K562 (cell line): ENCODE data around the gene SLC6A6. TPM values are rescaled to one million over a fixed set of nuclear protein-coding genes. Genes with fewer than 3 reads are reported as not detected.

Source experiments
- CBX5 ChIP-seq: IDR thresholded peaks from 2 replicates; pipeline ENCODE4 v1.6.1; 2014; ENCODE audit warnings: low read depth, borderline replicate concordance
- CEBPG ChIP-seq, 3 experiments: fragments of 200-800 bp in 1 of 3; sonication (Bioruptor generic) in 1 of 3; sonication (generic) in 1 of 3; formaldehyde crosslinking in 1 of 3; IDR thresholded peaks in 2 of 3; conservative IDR thresholded peaks in 1 of 3; 2 replicates each; pipeline versions ENCODE4 v1.6.1 to v1.8.0; 2016 to 2022; ENCODE audit warnings: missing compliant biosample characterization in 2 of 3, missing genetic modification characterization in 2 of 3, mild to moderate bottlenecking in 1 of 3, missing genetic modification reagents in 1 of 3
- RFX1 ChIP-seq: fragments of 450-650 bp; IDR thresholded peaks from 2 replicates; pipeline ENCODE4 v1.6.1; 2016; ENCODE audit warnings: mild to moderate bottlenecking, moderate library complexity
- SMAD4 ChIP-seq: fragments of 250-450 bp; sonication (Bioruptor Pico); conservative IDR thresholded peaks from 2 replicates; pipeline ENCODE4 v1.8.0; 2021; ENCODE audit warnings: inconsistent platforms, mild to moderate bottlenecking, moderate library complexity
- SMARCA5 ChIP-seq: fragments of 450-650 bp; IDR thresholded peaks from 2 replicates; pipeline ENCODE4 v1.6.1; 2016
- ZNF407 ChIP-seq: fragments of 450-650 bp; IDR thresholded peaks from 2 replicates; pipeline ENCODE4 v1.6.1; 2016; ENCODE audit warnings: low read depth
- ZNF644 ChIP-seq: fragments of 200-800 bp; sonication (Bioruptor generic); IDR thresholded peaks from 2 replicates; pipeline ENCODE4 v1.6.1; 2016; ENCODE audit warnings: low read depth, missing genetic modification characterization, missing compliant biosample characterization
- polyA plus RNA-seq, 8 experiments: library from polyadenylated mRNA; depleted of rRNA in 4 of 8; stranded (reverse) in 5 of 8; unstranded in 3 of 8; fragments of >200 nt; fragmentation: Nextera tagmentation in 2 of 8; fragmentation: Illumina TruSeq in 1 of 8; extraction: Ambion mirVana in 2 of 8; extraction: Trizol in 1 of 8; gene quantifications; 2 replicates each; pipeline versions ENCODE4 v1.2.1 to v1.2.3, GENCODE V29; 2011 to 2014; ENCODE audit warnings: inconsistent platforms in 1 of 8, missing spikeins in 1 of 8
- total RNA-seq, 7 experiments: library from RNA; depleted of rRNA in 6 of 7; stranded (reverse); fragments of >200 nt in 6 of 7; fragmentation: Illumina TruSeq in 2 of 7; extraction: Trizol in 2 of 7; gene quantifications; 2 replicates each; pipeline versions ENCODE4 v1.2.1 to v1.2.3, GENCODE V29; 2011 to 2021; ENCODE audit warnings: low replicate concordance in 1 of 7
- TF ChIP-seq, protein P1 (sequence below): fragments of 250-450 bp; sonication (Bioruptor Pico); IDR thresholded peaks from 2 replicates; pipeline ENCODE4 v1.5.0; 2021
- TF ChIP-seq, protein P2 (sequence below), 2 experiments: fragments of 450-650 bp in 1 of 2; sonication (generic) in 1 of 2; formaldehyde crosslinking in 1 of 2; IDR thresholded peaks in 1 of 2; conservative IDR thresholded peaks in 1 of 2; 2 replicates each; pipeline versions ENCODE4 v1.6.1 to v1.8.1; 2016 to 2023; ENCODE audit warnings: mild to moderate bottlenecking in 2 of 2, moderate library complexity in 2 of 2, inconsistent platforms in 1 of 2, missing genetic modification reagents in 1 of 2

Gene SLC6A6
- total and polyA plus RNA-seq, 9 of the 15 experiments (the other 6 are each of a cell fraction or from before 2014, with no cell fraction given): 12.3 to 203 (median 93.2) TPM

GRCh38 chr3:14366248-14366647, 36.2 kb upstream of the SLC6A6 start (continued):
- TF ChIP-seq ZNF407 (no peak), CEBPG (CRISPR knock-in tag; IDR thresholded peaks at IDR 0.05) (no peak), CEBPG (tag; conservative IDR thresholded peaks at IDR 0.05 in 1 of 2, IDR thresholded peaks at IDR 0.05 in 1 of 2) (no peak), SMARCA5 (peak; percentile 71; the same call in 1 of the 2 replicates), CBX5 (no peak), RFX1 (no peak), ZNF644 (no peak), SMAD4 (CRISPR knock-in tag) (no peak)
- TF ChIP-seq, protein P1, sequence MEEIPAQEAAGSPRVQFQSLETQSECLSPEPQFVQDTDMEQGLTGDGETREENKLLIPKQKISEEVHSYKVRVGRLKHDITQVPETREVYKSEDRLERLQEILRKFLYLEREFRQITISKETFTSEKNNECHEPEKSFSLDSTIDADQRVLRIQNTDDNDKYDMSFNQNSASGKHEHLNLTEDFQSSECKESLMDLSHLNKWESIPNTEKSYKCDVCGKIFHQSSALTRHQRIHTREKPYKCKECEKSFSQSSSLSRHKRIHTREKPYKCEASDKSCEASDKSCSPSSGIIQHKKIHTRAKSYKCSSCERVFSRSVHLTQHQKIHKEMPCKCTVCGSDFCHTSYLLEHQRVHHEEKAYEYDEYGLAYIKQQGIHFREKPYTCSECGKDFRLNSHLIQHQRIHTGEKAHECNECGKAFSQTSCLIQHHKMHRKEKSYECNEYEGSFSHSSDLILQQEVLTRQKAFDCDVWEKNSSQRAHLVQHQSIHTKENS (CRISPR knock-in tag): no peak
- TF ChIP-seq, protein P2, sequence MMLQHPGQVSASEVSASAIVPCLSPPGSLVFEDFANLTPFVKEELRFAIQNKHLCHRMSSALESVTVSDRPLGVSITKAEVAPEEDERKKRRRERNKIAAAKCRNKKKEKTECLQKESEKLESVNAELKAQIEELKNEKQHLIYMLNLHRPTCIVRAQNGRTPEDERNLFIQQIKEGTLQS (IDR thresholded peaks at IDR 0.05): no peak
- TF ChIP-seq, protein P2 (CRISPR knock-in tag; conservative IDR thresholded peaks at IDR 0.05): 0 out of 2 replicates have a peak, but pooled peaks have one; percentile 35
- TF ChIP-seq, all 486 proteins: peak for 18
